DOHH2 (cell line): ENCODE results near the gene CTDSP1.

Experiments used
- H3F3A ChIP-seq: fragments of 200-600 bp; sonication (generic), shearing (Covaris generic); 2 replicates; pipeline ENCODE4 v1.6.0; 2016; ENCODE audit warnings: antibody characterized with exemption, mild to moderate bottlenecking; ENCODE audit not compliant: control insufficient read depth, insufficient read depth
- H3K27ac ChIP-seq: fragments of 200-600 bp; sonication (generic); 2 replicates; pipeline ENCODE4 v1.5.1; 2014; ENCODE audit warnings: low read depth, mild to moderate bottlenecking, low read length, moderate library complexity
- H3K27me3 ChIP-seq: fragments of 200-600 bp; sonication (generic); 2 replicates; pipeline ENCODE4 v1.6.1; 2014; ENCODE audit warnings: mild to moderate bottlenecking, low read length, mixed read lengths; ENCODE audit not compliant: control insufficient read depth
- H3K36me3 ChIP-seq: fragments of 200-600 bp; sonication (generic); 2 replicates; pipeline ENCODE4 v1.6.1; 2014; ENCODE audit warnings: mild to moderate bottlenecking, low read length, moderate library complexity, mixed read lengths; ENCODE audit not compliant: control insufficient read depth
- H3K4me1 ChIP-seq: fragments of 200-600 bp; sonication (generic); 2 replicates; pipeline ENCODE4 v1.6.1; 2014; ENCODE audit warnings: mild to moderate bottlenecking, low read length, mixed read lengths; ENCODE audit not compliant: control insufficient read depth
- H3K4me2 ChIP-seq: fragments of 200-600 bp; sonication (generic); 2 replicates; pipeline ENCODE4 v1.6.0; 2014; ENCODE audit warnings: mild to moderate bottlenecking, low read length, moderate library complexity
- H3K4me3 ChIP-seq: fragments of 200-600 bp; sonication (generic); 2 replicates; pipeline ENCODE4 v1.5.1; 2014; ENCODE audit warnings: mild to moderate bottlenecking, low read length, mixed read lengths
- H3K79me2 ChIP-seq: fragments of 200-600 bp; sonication (generic); 2 replicates; pipeline ENCODE4 v1.6.1; 2014; ENCODE audit warnings: mild to moderate bottlenecking, low read length, mixed read lengths; ENCODE audit not compliant: control insufficient read depth
- H3K9me2 ChIP-seq: fragments of 200-600 bp; sonication (generic); replicated peaks from 2 replicates; pipeline ENCODE4 v1.6.1; 2014; ENCODE audit warnings: mild to moderate bottlenecking, low read length, mixed read lengths; ENCODE audit not compliant: control insufficient read depth
- H3K9me3 ChIP-seq: fragments of 200-600 bp; sonication (generic); 2 replicates; pipeline ENCODE4 v1.6.1; 2014; ENCODE audit warnings: antibody characterized with exemption, low read length, mixed read lengths; ENCODE audit not compliant: control insufficient read depth, insufficient read depth
- H4K20me1 ChIP-seq: fragments of 200-600 bp; sonication (generic); 2 replicates; pipeline ENCODE4 v1.6.0; 2014; ENCODE audit warnings: low read depth, mild to moderate bottlenecking, antibody characterized with exemption, low read length, moderate library complexity; ENCODE audit not compliant: control insufficient read depth, insufficient read depth
- CTCF ChIP-seq: fragments of 200-600 bp; sonication (generic); IDR thresholded peaks from one replicate; pipeline ENCODE4 v1.5.1; 2014; ENCODE audit warnings: antibody characterized with exemption, mild to moderate bottlenecking, low read depth, low read length; ENCODE audit not compliant: poor library complexity, severe bottlenecking
- EZH2phosphoT487 ChIP-seq: fragments of 200-600 bp; sonication (generic); IDR thresholded peaks from 2 replicates; pipeline ENCODE4 v1.6.1; 2017; ENCODE audit warnings: borderline replicate concordance, mild to moderate bottlenecking, antibody characterized with exemption, low read length, moderate library complexity, mixed read lengths

The CTDSP1 gene

GRCh38 chr2:218368150-218368528 lies 31.5 kb upstream of the CTDSP1 start:
- H3K4me1 ChIP-seq: peaks cover 75% of the 10 kb centered on the region
- no peaks in the 10 kb centered on the region for H3K27me3 ChIP-seq
- no peaks in the 10 kb centered on the region for H3K9me2 ChIP-seq
- peak overlapping the region; percentile 63 for H3K4me3 ChIP-seq
- no peaks in the 10 kb centered on the region for H3K79me2 ChIP-seq
- no peaks in the 10 kb centered on the region for H4K20me1 ChIP-seq
- H3K4me2 ChIP-seq: peak overlapping the region; percentile 85
- H3F3A ChIP-seq: peaks cover 53% of the 10 kb centered on the region
- no peaks in the 10 kb centered on the region for H3K9me3 ChIP-seq
- peak overlapping the region; percentile 29 for H3K27ac ChIP-seq
- no peak for TF ChIP-seq EZH2phosphoT487
- H3K36me3 ChIP-seq: no peaks in the 10 kb centered on the region

- Histone ChIP-seq H3K4me2 (peak overlapping the region; percentile 85), H3K36me3 (no peaks in the 10 kb centered on the region), H3K27ac (peak overlapping the region; percentile 91), H3K79me2 (no peaks in the 10 kb centered on the region), H3K4me3 (peak overlapping the region; percentile 63), H3K9me2 (no peaks in the 10 kb centered on the region), H4K20me1 (no peaks in the 10 kb centered on the region), H3K4me1 (peaks cover 75% of the 10 kb centered on the region), H3K9me3 (no peaks in the 10 kb centered on the region), H3F3A (peaks cover 53% of the 10 kb centered on the region), H3K27me3 (no peaks in the 10 kb centered on the region)
- TF ChIP-seq EZH2phosphoT487 (no peak), CTCF (no peak)
These were observed 31.0 kb upstream of the CTDSP1 start for GRCh38 chr2:218368621-218369153.

GRCh38 chr2:218369330-218369729 lies 30.3 kb upstream of the CTDSP1 start:
- Histone ChIP-seq H3K4me1 (peaks cover 71% of the 10 kb centered on the region), H3K79me2 (no peaks in the 10 kb centered on the region), H3K27me3 (no peaks in the 10 kb centered on the region), H3K9me2 (no peaks in the 10 kb centered on the region), H4K20me1 (no peaks in the 10 kb centered on the region), H3K27ac (peak overlapping the region; percentile 91), H3K36me3 (no peaks in the 10 kb centered on the region), H3K4me2 (peak overlapping the region; percentile 85), H3K4me3 (peak overlapping the region; percentile 63), H3F3A (peaks cover 50% of the 10 kb centered on the region), H3K9me3 (no peaks in the 10 kb centered on the region)
- no peak for TF ChIP-seq CTCF

- Histone ChIP-seq H3K27ac (peak overlapping the region; percentile 91), H3K36me3 (no peaks in the 10 kb centered on the region), H3K27me3 (no peaks in the 10 kb centered on the region), H4K20me1 (no peaks in the 10 kb centered on the region), H3K9me2 (no peaks in the 10 kb centered on the region), H3K9me3 (no peaks in the 10 kb centered on the region), H3K79me2 (no peaks in the 10 kb centered on the region), H3K4me3 (peak overlapping the region; percentile 63), H3K4me1 (peaks cover 78% of the 10 kb centered on the region), H3K4me2 (peak overlapping the region; percentile 85), H3F3A (peaks cover 47% of the 10 kb centered on the region)
- TF ChIP-seq EZH2phosphoT487: no peak
- no peak for TF ChIP-seq CTCF
These were observed 29.1 kb upstream of the CTDSP1 start for GRCh38 chr2:218370410-218371063.
